HG03521 (cell line): ENCODE measurements around the gene USP26.
"Not testable (repeated sequence)": the region's sequence is repeated elsewhere in the genome, so short reads cannot be mapped to it uniquely, and the experiment has no call there.

Source experiments
- ATAC-seq: cut with Tn5 transposase; IDR thresholded peaks from one replicate; pipeline ENCODE4 v1.9.1; 2021; ENCODE audit warnings: mild to moderate bottlenecking, moderate library complexity; ENCODE audit not compliant: unreplicated experiment

USP26 gene, protein sequence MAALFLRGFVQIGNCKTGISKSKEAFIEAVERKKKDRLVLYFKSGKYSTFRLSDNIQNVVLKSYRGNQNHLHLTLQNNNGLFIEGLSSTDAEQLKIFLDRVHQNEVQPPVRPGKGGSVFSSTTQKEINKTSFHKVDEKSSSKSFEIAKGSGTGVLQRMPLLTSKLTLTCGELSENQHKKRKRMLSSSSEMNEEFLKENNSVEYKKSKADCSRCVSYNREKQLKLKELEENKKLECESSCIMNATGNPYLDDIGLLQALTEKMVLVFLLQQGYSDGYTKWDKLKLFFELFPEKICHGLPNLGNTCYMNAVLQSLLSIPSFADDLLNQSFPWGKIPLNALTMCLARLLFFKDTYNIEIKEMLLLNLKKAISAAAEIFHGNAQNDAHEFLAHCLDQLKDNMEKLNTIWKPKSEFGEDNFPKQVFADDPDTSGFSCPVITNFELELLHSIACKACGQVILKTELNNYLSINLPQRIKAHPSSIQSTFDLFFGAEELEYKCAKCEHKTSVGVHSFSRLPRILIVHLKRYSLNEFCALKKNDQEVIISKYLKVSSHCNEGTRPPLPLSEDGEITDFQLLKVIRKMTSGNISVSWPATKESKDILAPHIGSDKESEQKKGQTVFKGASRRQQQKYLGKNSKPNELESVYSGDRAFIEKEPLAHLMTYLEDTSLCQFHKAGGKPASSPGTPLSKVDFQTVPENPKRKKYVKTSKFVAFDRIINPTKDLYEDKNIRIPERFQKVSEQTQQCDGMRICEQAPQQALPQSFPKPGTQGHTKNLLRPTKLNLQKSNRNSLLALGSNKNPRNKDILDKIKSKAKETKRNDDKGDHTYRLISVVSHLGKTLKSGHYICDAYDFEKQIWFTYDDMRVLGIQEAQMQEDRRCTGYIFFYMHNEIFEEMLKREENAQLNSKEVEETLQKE

DNA sequence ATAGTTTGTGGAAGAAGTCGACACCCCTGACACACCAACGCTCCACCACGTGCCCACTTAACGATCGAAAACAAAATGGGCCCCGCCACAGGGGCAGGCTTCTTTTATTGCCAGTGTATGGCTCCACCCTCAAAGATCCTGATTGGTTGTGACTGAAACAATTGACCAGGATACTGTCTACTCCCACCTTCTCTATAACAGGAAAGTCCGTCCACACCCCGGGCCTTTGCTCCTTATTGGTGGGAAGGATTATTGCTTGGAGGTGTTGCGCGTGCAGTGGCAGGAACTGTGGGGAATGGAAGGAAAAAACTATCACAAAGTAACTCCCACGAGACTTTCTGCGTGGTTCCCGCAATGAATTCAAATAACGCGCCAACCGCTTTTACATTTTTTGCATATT lies at the start of gene USP26:
TSS of gene USP26 (minus strand) at position 79 of the 400 bp plus-strand sequence. CDS start 68,889 bp downstream, outside the sequence.
- no peak for ATAC-seq

DNA sequence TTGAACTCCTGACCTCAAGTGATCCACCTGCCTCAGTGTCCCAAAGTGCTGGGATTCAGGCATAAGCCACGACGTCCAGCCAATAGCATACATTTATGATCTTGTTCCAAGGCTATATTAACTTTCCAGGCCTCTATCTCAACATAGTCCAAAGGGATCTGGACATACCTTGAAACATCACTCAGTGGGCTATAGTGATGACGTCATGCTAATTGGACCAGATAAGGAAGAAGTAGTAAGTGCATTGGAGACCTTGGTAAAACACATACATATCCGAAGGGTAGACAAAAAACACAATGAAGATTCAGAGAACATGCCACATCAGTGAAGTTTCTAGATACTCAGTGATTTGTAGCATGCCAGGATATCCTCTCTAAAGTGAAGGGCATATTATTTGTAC lies 37.4 kb upstream of the USP26 start:
- no peak for ATAC-seq

DNA sequence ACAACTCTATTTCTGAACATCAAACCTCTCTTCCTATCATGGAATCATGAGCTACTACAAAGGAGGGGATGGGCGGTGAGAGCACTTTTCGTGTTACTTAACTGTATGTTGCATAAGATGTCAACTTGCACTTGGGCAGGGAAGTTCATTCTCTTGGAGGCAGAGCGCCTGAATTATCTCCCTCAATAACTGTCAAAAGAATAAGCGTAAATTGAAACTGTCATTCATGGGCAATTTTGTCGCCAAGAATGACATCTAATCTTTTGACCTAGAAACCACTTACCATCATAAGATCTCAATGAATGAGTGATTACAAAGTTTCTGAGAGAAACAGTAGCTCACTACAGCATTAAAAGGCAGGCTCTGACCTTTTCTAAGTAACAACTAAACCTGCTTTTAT lies 23.5 kb upstream of the USP26 start:
- no peak for ATAC-seq

DNA sequence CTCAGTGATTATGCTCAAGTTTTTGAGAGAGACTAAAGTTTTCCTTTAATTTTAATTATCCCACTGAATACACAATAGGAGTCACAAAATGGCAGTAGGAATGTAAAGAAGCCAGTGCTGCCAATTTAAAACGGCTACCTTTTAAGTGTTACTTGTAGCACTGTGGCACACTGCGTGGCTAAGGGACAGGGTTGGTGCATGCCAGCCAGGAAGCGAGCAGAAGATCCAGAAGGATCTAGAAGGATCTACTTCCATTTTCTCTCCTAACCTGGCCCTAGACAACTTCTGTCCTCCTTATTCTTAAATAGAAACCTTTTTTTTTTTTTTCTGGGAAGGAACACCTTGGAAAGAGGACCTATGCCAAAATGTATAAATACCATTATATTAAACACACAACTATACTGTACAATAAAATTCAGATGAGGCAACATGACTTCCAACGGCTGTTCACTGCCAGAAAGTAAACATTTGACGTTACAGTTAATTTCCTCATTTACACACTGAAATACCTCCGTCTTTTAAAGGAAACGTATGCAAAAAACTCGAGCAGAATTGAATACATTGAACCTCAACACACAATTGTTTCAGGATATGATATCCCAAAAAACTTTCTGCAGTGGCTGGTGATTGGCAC lies 2.7 kb downstream of the USP26 start:
- no peak for ATAC-seq

DNA sequence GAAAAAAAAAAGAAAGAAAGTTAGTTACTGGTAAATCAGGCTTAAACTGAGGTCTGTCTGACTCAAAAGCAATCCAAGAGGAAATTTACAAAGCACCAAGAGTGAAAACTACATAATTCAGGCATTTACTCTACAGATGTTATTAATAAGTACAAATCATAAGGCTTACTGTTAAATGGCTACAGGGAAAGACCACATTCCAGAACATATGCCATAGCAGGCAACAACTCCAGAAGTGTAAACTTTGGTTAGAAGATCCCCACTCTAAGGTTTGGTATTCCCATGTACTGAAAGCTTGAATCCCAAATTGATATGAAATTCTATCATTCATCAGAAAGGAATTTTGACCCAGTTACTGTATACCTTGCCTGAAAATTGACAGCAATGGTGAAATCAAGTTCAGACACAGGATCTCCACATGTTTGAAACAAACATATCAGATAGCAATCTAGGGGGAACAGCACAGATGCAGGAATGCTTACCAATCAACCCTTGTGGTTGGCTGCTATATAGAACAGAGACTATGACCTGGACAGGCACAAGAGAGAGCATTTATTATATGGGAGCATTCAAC lies 6.6 kb downstream of the USP26 start:
- ATAC-seq, result no peak

DNA sequence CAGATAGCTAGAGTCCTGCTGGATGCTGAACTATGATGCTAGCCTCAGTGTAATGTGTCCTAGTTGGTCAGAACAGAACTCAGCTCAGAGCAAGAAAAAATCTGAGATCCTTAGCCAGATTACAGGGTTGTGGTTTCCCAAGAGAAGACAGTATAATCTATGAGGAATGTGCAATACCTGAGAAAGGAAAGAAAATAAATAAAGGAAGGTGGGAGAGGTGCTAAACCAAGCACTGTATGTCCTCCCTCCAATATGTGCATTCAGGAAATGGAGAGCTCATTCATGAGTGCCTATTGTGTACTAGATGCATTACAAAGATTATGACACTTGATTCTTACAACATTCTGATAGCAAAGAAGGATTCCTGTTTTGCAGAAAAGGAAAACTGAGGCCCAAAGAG lies 7.5 kb downstream of the USP26 start:
- ATAC-seq, result no peak

DNA sequence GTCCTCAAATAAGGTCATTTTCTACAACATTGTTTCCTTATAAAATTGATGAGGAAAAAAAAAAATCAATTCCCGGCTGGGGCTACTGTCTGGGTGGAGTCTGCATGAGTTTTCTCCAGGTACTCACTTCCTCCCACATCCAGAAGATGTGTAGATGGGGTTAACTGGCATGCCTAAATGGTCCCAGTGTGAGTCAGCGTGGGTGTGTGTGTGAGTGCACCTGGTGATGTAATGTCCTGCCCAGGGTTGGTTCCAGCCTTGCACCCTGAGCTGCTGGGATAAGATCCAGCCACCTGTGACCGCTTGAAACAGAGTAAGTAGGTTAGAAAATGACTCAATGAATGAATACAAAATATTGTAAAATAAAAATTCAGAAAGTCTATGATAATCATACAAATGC lies 11.1 kb downstream of the USP26 start:
- ATAC-seq, result no peak

DNA sequence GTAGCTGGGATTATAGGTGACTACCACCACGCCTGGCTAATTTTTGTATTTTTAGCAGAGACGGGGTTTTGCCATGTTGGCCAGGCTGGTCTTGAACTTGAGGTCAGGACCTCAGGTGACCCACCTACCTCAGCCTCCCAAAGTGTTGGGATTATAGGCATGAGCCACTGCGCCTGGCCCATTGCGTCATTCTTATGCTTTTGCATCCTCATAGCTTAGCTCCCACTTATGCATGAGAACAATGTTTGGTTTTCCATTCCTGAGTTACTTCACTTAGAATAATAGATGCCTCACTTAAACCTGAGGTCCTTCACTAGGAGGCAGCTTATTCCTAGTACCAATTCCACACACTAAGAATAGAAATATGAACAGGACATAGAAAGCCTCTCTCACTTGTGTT lies 11.9 kb downstream of the USP26 start:
- ATAC-seq, result not testable (repeated sequence)

DNA sequence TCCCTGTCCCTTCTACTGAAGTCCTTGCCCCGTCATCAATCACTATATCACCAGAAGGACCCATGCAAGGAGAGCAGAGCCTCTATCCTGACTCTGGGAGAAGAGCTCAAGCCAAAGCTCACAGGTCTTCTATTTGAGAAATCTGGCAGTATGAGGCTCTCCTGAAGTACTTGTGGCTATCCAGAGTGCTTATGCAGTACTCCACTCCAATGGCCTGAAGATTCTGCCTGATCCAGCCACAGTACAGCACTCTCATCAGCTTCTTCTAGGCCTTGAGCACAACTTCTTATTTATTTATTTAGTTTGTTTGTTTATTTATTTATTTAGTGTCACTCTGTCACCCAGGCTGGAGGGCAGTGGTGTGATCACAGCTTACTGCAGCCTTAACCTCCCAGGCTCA lies 13.0 kb downstream of the USP26 start:
- no peak for ATAC-seq

DNA sequence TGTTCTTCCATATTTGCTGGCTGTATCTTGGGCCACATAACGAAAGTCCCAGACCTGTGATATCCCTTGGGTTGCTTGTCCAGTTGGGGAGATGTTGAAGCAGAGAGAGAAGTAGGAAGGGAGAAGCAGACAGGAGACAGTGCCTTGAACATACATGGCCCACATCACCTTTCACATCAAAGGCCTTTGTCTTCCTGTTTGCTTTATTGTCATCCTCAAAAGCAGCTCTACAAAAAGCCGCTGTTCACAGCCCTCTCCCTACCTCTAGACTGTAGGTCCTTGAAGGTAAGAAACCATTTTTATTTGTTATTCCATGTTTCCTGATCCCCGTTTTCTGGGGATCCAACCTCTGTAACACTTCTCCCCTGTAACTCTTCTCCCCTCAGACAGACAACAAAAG lies 14.9 kb downstream of the USP26 start:
- ATAC-seq, result no peak

DNA sequence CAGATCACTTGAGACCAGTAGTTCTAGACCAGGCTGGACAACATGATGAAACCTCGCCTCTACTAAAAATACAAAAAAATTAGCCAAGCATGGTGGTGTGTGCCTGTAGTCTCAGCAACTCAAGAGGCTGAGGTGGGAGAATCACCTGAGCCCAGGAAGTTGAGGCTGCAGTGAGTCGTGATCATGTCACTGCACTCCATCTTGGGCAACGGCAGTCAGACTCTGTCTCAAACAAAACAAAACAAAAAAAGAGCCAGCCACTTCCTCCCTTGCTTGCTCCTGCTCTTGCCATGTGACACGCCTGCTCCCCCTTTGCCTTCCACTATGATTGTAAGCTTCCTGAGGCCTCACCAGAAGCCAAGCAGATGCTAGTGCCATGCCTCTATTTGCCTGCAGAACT lies 19.1 kb downstream of the USP26 start:
- ATAC-seq, result not testable (repeated sequence)

DNA sequence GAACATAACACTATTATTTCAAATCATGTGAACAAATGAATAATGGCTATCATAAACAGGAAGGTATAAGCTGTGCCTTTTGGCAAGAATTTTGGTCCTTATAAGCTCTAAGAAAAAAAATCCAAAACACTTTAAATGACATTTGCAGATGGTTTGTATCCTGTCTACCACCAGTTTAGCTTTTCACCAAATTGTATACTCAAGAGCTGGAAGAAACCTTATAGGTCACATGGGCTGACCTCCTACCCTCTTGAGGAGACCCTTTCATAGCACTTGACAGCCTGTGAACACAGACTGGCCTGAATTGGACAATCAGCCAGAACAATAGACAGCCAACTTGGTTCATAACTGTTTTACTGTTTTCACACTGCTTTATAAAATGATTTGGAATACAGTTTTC lies 24.3 kb downstream of the USP26 start:
- ATAC-seq, result no peak

DNA sequence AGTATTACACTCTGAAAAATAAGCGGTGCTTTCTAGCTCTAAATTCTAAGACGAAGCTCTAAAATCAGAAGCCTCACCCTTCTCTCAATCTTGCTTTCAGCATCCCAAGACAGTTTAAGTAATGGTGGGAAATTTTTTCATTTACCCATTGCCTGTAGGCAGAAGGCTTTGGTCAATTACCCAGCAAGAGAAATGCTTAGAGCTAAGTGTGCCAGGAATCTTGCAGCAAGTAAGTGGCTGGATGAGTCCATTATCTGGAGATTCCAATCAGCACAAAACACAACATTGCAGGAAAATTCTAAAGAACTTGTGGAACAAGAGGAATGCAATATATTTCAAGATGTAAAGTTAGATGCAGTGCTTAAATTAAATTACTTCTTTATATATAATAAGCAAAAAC lies 28.4 kb downstream of the USP26 start:
- ATAC-seq, result no peak

DNA sequence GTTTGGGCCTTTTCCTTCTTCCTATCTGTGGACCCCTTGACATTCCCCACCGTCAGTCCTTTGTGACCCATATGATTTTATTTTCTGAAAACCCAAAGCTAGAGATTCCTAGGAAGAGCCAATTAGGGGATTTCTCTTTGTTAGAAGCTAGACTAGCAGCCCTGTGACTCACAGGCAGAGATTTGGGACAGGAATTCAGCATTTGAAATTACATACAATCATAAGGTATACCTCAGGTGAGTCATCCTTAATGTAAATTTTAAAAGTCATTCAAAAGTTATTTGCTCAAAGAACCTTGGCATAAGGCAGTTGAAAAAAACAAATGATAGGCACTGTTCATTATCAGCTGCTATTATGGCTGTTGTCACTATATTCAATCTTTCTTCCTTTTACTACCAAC lies 40.6 kb downstream of the USP26 start:
- ATAC-seq, result no peak

DNA sequence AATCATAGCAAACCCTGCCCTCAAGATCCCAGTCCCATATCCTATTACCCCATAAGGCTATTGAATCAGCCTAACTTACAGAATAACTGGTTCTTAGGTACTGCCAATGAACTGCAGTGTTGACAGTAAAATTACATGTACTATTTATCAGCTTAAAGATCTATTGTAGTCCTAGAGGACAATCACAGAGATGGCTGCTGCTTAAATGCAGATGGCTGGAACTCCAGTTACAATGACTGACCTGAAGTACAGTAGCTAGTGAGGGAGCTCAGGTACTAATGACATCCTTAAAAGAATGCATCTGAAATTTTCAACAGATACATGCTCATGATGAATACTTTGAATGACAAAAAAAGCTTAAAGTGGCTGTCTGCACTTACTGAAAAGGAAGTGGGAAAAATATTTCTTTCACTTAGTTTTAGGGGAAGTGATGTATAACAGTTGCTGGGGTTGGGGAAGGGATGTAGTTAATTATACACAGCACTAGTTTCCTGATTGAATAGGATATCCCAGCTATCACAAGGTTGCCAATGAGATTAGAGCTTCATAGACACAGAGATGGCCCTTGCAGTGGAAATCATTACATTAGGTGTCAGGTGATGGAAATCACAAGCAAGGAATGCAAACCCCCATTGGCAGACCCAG lies 42.0 kb downstream of the USP26 start:
- no peak for ATAC-seq

DNA sequence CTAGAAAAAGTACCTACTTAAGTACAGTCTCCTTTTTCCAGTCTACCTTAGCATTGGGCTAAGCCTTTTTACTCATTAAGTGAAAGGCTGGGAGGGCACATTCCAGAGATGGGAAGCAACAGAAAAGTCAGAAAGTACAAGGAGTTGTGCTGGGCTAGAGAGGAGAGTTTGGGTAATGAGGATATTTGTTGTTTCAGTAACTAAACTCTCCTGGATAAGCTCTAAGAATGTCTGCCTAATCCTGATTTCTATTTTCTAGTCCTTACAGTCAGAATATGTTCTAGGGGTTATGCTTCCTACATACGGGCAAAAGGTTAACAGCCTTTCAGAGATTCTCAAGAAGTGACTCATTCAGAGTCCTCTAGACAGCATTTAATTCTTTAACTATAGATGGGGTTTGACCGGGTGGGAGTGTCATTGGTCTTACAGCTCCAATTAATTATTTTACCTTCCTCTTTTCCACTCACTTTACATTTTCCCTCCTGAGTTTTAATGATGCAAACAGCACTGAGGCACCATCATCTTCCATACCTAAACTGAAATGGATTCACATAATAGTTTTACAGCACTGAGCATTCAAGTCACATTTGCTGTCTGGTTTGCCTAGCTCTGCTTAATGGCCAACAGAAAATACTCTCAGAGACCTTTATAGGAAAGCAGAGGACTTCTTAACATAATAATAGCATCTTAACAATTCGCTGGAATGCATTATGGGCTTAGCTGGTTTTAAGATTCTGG lies 42.9 kb downstream of the USP26 start:
- ATAC-seq, result no peak

DNA sequence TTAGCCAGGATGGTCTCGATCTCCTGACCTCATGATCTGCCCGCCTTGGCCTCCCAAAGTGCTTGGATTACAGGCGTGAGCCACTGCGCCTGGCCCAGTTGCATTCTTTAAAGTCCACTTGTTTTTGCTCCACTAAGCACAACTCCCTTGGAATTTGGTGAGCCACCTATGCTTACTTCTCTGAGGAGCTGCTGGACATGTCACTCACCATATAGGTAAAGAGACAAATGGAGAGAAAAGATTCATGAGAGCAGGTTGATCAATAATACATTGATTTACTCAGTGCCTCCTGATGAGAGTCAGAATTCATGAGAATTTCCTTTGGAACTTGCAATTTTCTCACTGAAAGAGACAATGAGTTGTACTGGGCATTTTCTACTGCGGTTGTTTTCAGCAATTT lies 48.2 kb downstream of the USP26 start:
- ATAC-seq, result no peak

DNA sequence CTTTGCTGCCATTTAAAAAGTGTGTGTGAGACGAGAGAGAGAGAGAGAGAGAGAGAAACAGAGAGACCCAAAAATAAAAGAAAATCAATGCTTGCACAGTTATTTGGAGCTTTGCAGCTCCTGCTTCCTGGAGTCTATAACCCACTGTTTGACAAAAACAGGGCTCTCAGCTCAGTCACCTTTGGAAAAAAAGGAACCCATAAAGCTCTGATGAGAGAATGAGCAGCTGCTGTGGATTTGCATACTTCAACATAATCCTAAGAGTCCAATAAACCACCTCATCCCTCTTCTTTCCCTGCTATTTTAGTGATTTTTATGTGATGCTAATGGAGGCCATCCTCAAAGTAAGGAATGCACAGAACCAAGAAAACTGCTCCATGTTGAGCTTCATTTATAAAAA lies 50.3 kb downstream of the USP26 start:
- ATAC-seq, result no peak

DNA sequence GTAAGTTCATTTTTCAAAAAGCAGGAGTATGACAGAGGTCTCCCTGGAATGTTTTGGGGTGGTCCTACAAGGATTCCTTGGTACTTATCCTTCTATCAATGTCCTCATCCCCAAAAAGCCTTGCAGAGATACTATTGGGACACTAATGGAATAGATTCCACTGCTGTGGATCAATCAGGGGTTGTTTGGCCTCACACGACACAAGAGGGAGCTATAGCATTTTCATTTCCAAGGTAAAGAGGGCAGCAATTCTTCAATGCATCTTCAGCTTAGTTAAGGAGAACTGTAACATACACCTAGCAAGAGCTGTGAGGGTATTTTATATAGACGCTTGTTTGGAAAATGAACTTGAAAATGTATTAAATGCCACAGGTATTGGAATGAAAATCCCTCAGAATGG lies 50.9 kb downstream of the USP26 start:
- ATAC-seq, result no peak
